Measurements from ENCODE around the gene CNTNAP2. TPM values are rescaled to one million over a fixed set of nuclear protein-coding genes. Genes with fewer than 3 reads are reported as not detected.
"Not testable (repeated sequence)": the region's sequence is repeated elsewhere in the genome, so short reads cannot be mapped to it uniquely, and the experiment has no call there.

The CNTNAP2 gene
- total and polyA plus RNA-seq, 8 donors = 0.94 to 42.5 (median 38.6) TPM

DNA sequence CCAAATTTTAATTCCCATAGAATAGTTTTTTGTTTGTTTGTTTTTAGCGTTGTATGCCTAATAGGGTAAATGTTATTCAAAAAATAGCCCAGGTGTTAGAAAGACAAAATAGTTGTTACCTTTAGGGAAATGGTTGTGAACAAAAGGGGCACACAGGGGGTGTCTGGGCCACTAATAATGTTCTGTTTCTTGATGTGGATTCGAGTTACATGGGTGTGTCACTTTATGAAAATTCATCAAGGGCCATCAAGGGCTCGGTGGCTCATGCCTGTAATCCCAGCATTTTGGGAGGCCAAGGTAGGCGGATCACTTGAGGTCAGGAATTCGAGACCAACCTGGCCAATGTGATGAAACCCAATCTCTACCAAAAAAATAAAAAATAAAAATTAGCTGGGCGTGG, 1942.2 kb downstream of the CNTNAP2 start:
- DNase-seq (no peak), ATAC-seq (no peak)
- H3K4me3 ChIP-seq = no peak overlapping the region
- no peaks in the 10 kb centered on the region for H3K4me1 ChIP-seq
- no peaks in the 10 kb centered on the region for H3K36me3 ChIP-seq
- H3K27me3 ChIP-seq = no peaks in the 10 kb centered on the region
- intact Hi-C loops (cut with DNase I) = no loop called here
- no peaks in the 10 kb centered on the region for H3K9me3 ChIP-seq
- H3K27ac ChIP-seq = no peak overlapping the region
- TF ChIP-seq, protein P1, sequence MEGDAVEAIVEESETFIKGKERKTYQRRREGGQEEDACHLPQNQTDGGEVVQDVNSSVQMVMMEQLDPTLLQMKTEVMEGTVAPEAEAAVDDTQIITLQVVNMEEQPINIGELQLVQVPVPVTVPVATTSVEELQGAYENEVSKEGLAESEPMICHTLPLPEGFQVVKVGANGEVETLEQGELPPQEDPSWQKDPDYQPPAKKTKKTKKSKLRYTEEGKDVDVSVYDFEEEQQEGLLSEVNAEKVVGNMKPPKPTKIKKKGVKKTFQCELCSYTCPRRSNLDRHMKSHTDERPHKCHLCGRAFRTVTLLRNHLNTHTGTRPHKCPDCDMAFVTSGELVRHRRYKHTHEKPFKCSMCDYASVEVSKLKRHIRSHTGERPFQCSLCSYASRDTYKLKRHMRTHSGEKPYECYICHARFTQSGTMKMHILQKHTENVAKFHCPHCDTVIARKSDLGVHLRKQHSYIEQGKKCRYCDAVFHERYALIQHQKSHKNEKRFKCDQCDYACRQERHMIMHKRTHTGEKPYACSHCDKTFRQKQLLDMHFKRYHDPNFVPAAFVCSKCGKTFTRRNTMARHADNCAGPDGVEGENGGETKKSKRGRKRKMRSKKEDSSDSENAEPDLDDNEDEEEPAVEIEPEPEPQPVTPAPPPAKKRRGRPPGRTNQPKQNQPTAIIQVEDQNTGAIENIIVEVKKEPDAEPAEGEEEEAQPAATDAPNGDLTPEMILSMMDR (IDR thresholded peaks at IDR 0.05) = no peak

DNA sequence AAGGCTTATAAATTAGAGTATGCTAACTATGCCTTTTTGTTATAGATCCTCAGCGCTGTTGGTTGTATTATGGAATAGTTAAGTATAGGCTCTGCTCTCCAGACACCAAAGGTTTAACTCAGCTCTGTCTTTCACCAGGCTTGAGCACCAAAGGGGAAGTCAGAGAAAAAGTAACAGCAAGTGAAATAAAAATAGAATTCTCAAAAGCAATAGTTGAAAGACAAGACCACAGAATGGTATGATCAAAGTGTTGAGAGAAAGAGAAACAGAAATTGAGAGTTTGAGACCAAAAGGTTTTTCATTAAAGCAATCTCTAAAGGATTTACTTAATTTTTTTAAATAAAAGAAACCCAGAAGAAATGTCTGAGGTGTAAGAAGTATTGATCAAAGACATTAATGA, 1944.1 kb downstream of the CNTNAP2 start:
- H3K36me3 ChIP-seq = no peaks in the 10 kb centered on the region
- DNase-seq = no peak
- H3K4me3 ChIP-seq = no peak overlapping the region
- no peak overlapping the region for H3K27ac ChIP-seq
- TF ChIP-seq, protein P1 (IDR thresholded peaks at IDR 0.05) = no peak
- intact Hi-C loops (cut with DNase I) = no loop called here
- no peaks in the 10 kb centered on the region for H3K9me3 ChIP-seq
- H3K4me1 ChIP-seq = no peaks in the 10 kb centered on the region
- no peak for ATAC-seq
- H3K27me3 ChIP-seq = no peaks in the 10 kb centered on the region

DNA sequence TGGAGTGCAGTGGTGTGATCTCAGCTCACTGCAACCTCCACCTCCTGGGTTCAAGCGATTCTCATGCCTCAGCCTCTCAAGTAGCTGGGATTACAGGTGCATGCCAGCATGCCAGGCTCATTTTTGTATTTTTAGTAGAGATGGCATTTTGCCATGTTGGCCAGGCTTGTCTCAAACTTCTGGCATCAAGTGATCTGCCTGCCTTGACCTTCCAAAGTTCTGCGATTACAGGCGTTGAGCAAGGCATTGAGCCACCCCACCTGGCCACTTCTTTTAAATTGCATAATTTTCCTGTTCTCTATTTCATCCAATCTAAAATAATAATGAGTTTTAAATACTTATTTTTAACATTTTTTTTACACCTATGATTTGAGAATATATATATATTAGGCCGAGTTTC, 1961.5 kb downstream of the CNTNAP2 start:
- H3K4me3 ChIP-seq; ATAC-seq; H3K9me3 ChIP-seq; H3K27me3 ChIP-seq; intact Hi-C loops (cut with DNase I); DNase-seq; H3K36me3 ChIP-seq; H3K27ac ChIP-seq; H3K4me1 ChIP-seq: not testable (repeated sequence)

DNA sequence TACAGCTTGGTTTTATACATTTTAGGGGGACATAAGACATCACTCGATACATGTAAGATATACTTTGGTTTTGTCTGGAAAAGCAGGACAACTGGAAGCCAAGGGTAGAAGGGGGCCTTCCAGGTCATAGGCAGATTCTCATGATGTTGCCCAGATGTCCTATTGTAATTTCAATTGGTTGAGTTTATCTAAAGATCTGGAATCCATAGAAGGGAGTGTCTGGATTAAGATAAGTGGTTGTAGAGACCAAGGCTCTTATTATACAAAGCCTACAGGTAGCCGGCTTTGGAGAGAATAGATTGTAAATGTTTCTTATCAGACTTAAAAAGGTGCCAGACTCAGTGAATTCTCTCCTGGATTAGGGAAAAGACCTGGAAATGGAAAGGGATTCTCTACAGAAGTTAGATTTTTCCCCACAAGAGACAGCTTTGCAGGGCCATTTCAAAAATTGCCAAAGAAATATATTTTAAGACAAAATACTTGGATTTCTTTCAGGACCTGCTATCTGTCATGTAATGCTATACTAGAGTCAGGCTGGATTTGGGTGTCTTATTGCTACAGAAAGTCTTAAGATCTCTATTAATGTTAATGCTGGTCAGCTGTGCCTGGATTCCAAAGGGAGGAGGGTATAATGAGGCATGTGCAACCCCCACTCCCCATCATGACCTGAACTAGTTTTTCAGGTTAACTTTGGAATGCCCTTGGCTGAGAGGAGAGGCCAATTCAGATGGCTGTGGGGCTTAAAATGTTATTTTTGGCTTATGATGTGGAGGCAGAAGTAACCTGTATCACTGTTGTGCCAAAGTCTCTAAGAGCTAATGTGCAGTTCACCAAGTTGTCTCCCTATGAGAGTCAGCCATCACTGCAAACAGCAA, 1962.8 kb downstream of the CNTNAP2 start:
- TF ChIP-seq, protein P1 (IDR thresholded peaks at IDR 0.05) = no peak
- intact Hi-C loops (cut with DNase I) = loop anchor here in 1 of 2 donors (10.0 kb wide), 1 partner anchor 835 kb away; no protein-coding TSS in a partner anchor
- H3K4me3 ChIP-seq = no peak overlapping the region
- no peaks in the 10 kb centered on the region for H3K36me3 ChIP-seq
- DNase-seq (no peak), ATAC-seq (no peak)
- no peak overlapping the region for H3K27ac ChIP-seq
- no peaks in the 10 kb centered on the region for H3K9me3 ChIP-seq
- no peaks in the 10 kb centered on the region for H3K27me3 ChIP-seq
- no peaks in the 10 kb centered on the region for H3K4me1 ChIP-seq

DNA sequence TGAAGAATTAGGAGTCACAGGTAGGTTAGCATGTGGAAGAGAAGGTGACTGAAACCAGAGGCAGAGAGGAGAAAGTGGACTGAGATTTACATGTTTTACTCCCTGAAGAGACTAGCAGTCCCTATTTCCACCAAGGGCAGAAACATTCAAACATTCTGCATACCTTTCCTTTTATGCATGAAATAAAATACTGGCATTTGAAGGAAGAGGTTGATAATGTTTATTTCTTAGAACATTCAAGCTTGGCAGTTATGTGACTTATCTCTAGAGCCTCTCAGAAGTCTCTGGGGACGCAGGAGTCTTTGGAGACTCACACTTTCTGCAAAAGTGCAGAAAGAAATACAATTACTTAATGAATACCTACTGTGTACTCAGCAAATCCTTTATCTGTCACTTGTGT, 1966.8 kb downstream of the CNTNAP2 start:
- intact Hi-C loops (cut with DNase I) = loop anchor here in 1 of 2 donors (10.0 kb wide), 1 partner anchor 839 kb away; no protein-coding TSS in a partner anchor

More for the DNA sequence above, 1966.8 kb downstream of the CNTNAP2 start:
- no peaks in the 10 kb centered on the region for H3K36me3 ChIP-seq
- ATAC-seq = no peak
- no peaks in the 10 kb centered on the region for H3K9me3 ChIP-seq
- DNase-seq = no peak
- H3K4me3 ChIP-seq = no peak overlapping the region
- H3K27me3 ChIP-seq = no peaks in the 10 kb centered on the region
- TF ChIP-seq, protein P1 (IDR thresholded peaks at IDR 0.05) = no peak
- H3K4me1 ChIP-seq = no peaks in the 10 kb centered on the region
- H3K27ac ChIP-seq = no peak overlapping the region

Data from left lung (tissue), 10 donors.